Endothelial cell of umbilical vein (primary cell): ENCODE measurements around the gene OR2H1. TPM values are rescaled to one million over a fixed set of nuclear protein-coding genes. Genes with fewer than 3 reads are reported as not detected.
"Not testable (repeated sequence)": the region's sequence is repeated elsewhere in the genome, so short reads cannot be mapped to it uniquely, and the experiment has no call there.

Experiments used
- BruUV-seq: library from RNA; stranded (reverse); fragments of 400-500 nt; replicated peaks from 2 replicates; lab custom pipeline; 2021; lab: Mats Ljungman, UMichigan
- CTCF ChIA-PET: fragments of 300-600, 350-600 bp; sonication (Branson Sonifier 250); formaldehyde crosslinking; loops from one replicate; lab custom pipeline; 2021; ENCODE audit warnings: antibody characterized with exemption, inconsistent platforms; lab: Charles Lee
- POLR2A ChIA-PET: fragments of 300-600, 350-600 bp; sonication (Branson Sonifier 250); formaldehyde crosslinking; loops from one replicate; lab custom pipeline; 2021; ENCODE audit warnings: antibody characterized with exemption, inconsistent platforms; lab: Charles Lee
- DNase-seq: peaks from one replicate; pipeline ENCODE4 v3.0.0-alpha.2; 2011; ENCODE audit warnings: low read depth, low spot score
- FAIRE-seq: peaks from 2 replicates; lab custom pipeline; 2011; peaks lifted over from hg19 to GRCh38; lab: Jason Lieb, UNC
- H2AFZ ChIP-seq: 2 replicates; pipeline ENCODE4 v1.6.0; 2012; ENCODE audit warnings: low read depth, low read length, control low read depth, inconsistent platforms
- H3K27ac ChIP-seq: 2 replicates; pipeline ENCODE4 v1.5.1; 2011; ENCODE audit warnings: low read depth, mild to moderate bottlenecking, control low read depth, low read length, moderate library complexity; ENCODE audit not compliant: insufficient read depth
- H3K27me3 ChIP-seq, 2 experiments: 2 replicates each; pipeline versions ENCODE4 v1.6.0 to v1.6.1; 2011; ENCODE audit warnings: low read length in 2 of 2, mixed read lengths in 1 of 2; ENCODE audit not compliant: control insufficient read depth in 2 of 2, insufficient read depth in 2 of 2
- H3K36me3 ChIP-seq, 2 experiments: 2 replicates in 1 of 2; 3 replicates in 1 of 2; pipeline ENCODE4 v1.5.1; 2011; ENCODE audit warnings: low read length in 2 of 2, mild to moderate bottlenecking in 1 of 2, moderate library complexity in 1 of 2; ENCODE audit not compliant: control insufficient read depth in 2 of 2, insufficient read depth in 2 of 2; ENCODE audit errors: extremely low read depth in 1 of 2
- H3K4me1 ChIP-seq: 3 replicates; pipeline ENCODE4 v1.5.1; 2011; ENCODE audit warnings: mild to moderate bottlenecking, low read length; ENCODE audit not compliant: control insufficient read depth, insufficient read depth; ENCODE audit errors: extremely low read depth
- H3K4me2 ChIP-seq: 2 replicates; pipeline ENCODE4 v1.6.1; 2011; ENCODE audit warnings: low read length, control low read depth, mixed read lengths; ENCODE audit not compliant: insufficient read depth
- H3K4me3 ChIP-seq, 3 experiments: fragments of 200-600 bp in 1 of 3; sonication (generic), shearing (Covaris generic) in 1 of 3; replicated peaks in 1 of 3; 2 replicates each; pipeline ENCODE4 v1.5.1; 2011 to 2016; ENCODE audit warnings: control low read depth in 3 of 3, low read length in 3 of 3, mild to moderate bottlenecking in 2 of 3, inconsistent platforms in 1 of 3, low read depth in 1 of 3, moderate library complexity in 1 of 3; ENCODE audit not compliant: insufficient read depth in 1 of 3
- H3K79me2 ChIP-seq: 2 replicates; pipeline ENCODE4 v1.6.0; 2012; ENCODE audit warnings: low read length, inconsistent platforms; ENCODE audit not compliant: control insufficient read depth, insufficient read depth
- H3K9ac ChIP-seq: replicated peaks from 2 replicates; pipeline ENCODE3; 2011; ENCODE audit warnings: low read length, control low read depth; ENCODE audit not compliant: insufficient read depth; ENCODE audit errors: extremely low read depth
- H3K9me1 ChIP-seq: replicated peaks from 3 replicates; pipeline ENCODE4 v1.6.0; 2011; ENCODE audit warnings: mild to moderate bottlenecking, low read length; ENCODE audit not compliant: control insufficient read depth, insufficient read depth; ENCODE audit errors: extremely low read depth
- H3K9me3 ChIP-seq: replicated peaks from 2 replicates; pipeline ENCODE4 v1.5.1; 2012; ENCODE audit warnings: low read length, inconsistent platforms; ENCODE audit not compliant: control insufficient read depth, insufficient read depth
- H4K20me1 ChIP-seq: replicated peaks from 2 replicates; pipeline ENCODE3; 2011; ENCODE audit warnings: mild to moderate bottlenecking, low read length; ENCODE audit not compliant: control insufficient read depth, insufficient read depth; ENCODE audit errors: extremely low read depth
- JUN ChIP-seq: IDR thresholded peaks from 2 replicates; pipeline ENCODE4 v1.6.1; 2011; ENCODE audit warnings: borderline replicate concordance, low read depth; ENCODE audit not compliant: insufficient read length, insufficient read depth
- POLR2A ChIP-seq: IDR thresholded peaks from 2 replicates; pipeline ENCODE4 v1.6.1; 2012; ENCODE audit warnings: low read depth, mild to moderate bottlenecking, control low read depth, low read length
- dilution Hi-C: fragments of 300-500 bp; cut with MboI; formaldehyde crosslinking; loops from one replicate; pipeline ENCODE4 v1.15.0; 2019; ENCODE audit warnings: low sequenced_read_pairs; ENCODE audit not compliant: extremely low pct_ligation_motif_present
- intact Hi-C: fragments of 100-400 bp; cut with micrococcal nuclease; formaldehyde crosslinking; loops from one replicate; pipeline ENCODE4 v1.10.0; 2022
- polyA plus RNA-seq, 4 experiments: library from polyadenylated mRNA; depleted of rRNA in 3 of 4; stranded (reverse) in 3 of 4; unstranded in 1 of 4; fragments of >200 nt; gene quantifications; 2 replicates each; pipeline versions ENCODE4 v1.2.1 to v1.2.3, GENCODE V29; 2011 to 2012; ENCODE audit warnings: missing spikeins in 1 of 4
- total RNA-seq: library from RNA; stranded (reverse); gene quantifications from 2 replicates; pipeline ENCODE4 v1.2.3, GENCODE V29; 2021

The OR2H1 gene
- total and polyA plus RNA-seq, 2 donors (not counting 3 experiments of a cell fraction or from before 2014, with no cell fraction given) = not detected

- Histone ChIP-seq H3K79me2 (no peaks in the 10 kb centered on the region), H3K27ac (no peak overlapping the region), H3K4me1 (no peaks in the 10 kb centered on the region), H2AFZ (no peak overlapping the region), H3K4me3 (no peak overlapping the region), H3K36me3 (no peaks in the 10 kb centered on the region), H4K20me1 (no peaks in the 10 kb centered on the region), H3K9me3 (no peaks in the 10 kb centered on the region), H3K9ac (no peak overlapping the region), H3K4me2 (no peak overlapping the region), H3K27me3 (no peaks in the 10 kb centered on the region), H3K9me1 (no peaks in the 10 kb centered on the region)
- DNase-seq = no peak
- BruUV-seq = no TSS peak
- POLR2A ChIA-PET = no interaction called here
- CTCF ChIA-PET = no interaction called here
- intact Hi-C loops = no loop called here
- TF ChIP-seq JUN = no peak
- no peak for TF ChIP-seq POLR2A
- no peak for FAIRE-seq
- dilution Hi-C loops = no loop called here
These were observed 30.3 kb upstream of the OR2H1 start for GRCh38 chr6:29426654-29427053.

- H3K4me1 ChIP-seq, dilution Hi-C loops, BruUV-seq, H3K36me3 ChIP-seq, H3K4me2 ChIP-seq, H3K9ac ChIP-seq, H3K27ac ChIP-seq, H3K4me3 ChIP-seq, intact Hi-C loops, CTCF ChIA-PET, H3K9me3 ChIP-seq, DNase-seq, H3K27me3 ChIP-seq, H4K20me1 ChIP-seq, H3K79me2 ChIP-seq, H3K9me1 ChIP-seq, H2AFZ ChIP-seq, POLR2A ChIA-PET, FAIRE-seq: not testable (repeated sequence)
These were observed 20.2 kb upstream of the OR2H1 start for GRCh38 chr6:29436730-29437129.
